Measurements from ENCODE around the gene RABL6. TPM values are rescaled to one million over a fixed set of nuclear protein-coding genes. Genes with fewer than 3 reads are reported as not detected.

Gene RABL6
- total and polyA plus RNA-seq, 2 of the 4 experiments (the other 2 are of a cell fraction), result 37.1 to 47.5 TPM

- Histone ChIP-seq H3K9me1 (ENCODE audit: insufficient read depth, low read length) (no peaks in the 10 kb centered on the region), H2AK9ac (replicated peaks; ENCODE audit: low read depth, low read length, poor library complexity) (no peak overlapping the region), H3K27ac (ENCODE audit: insufficient read depth, low read length) (no peak overlapping the region), H2AFZ (replicated peaks; ENCODE audit: low read length, poor library complexity) (peak overlapping the region; percentile 43), H3K56ac (ENCODE audit: extremely low read depth, insufficient read depth, low read length) (no peak overlapping the region), H3K18ac (ENCODE audit: low read depth, low read length) (no peak overlapping the region), H4K91ac (ENCODE audit: insufficient read depth, low read depth, low read length) (no peak overlapping the region), H2BK120ac (ENCODE audit: low read depth, low read length) (no peak overlapping the region), H4K20me1 (ENCODE audit: insufficient read depth, low read length) (peaks cover 5% of the 10 kb centered on the region; the same call in 1 of the 2 replicates), H4K8ac (ENCODE audit: low read depth in 2 of 2, low read length in 2 of 2) (no peak overlapping the region), H3K4me2 (ENCODE audit: low read depth, low read length) (no peak overlapping the region), H3K14ac (replicated peaks; ENCODE audit: low read depth, low read length) (no peak overlapping the region), H2BK15ac (ENCODE audit: low read depth, low read length) (no peak overlapping the region), H2BK20ac (ENCODE audit: low read depth, low read length) (no peak overlapping the region), H2BK5ac (ENCODE audit: low read depth, low read length, poor library complexity, severe bottlenecking) (no peak overlapping the region), H3K79me1 (ENCODE audit: low read depth in 1 of 2, low read length in 2 of 2) (peaks cover 0 to 17% of the 10 kb centered on the region in 2 experiments; a peak in 1 of 4 replicates), H3K36me3 (ENCODE audit: control insufficient read depth, insufficient read depth, low read length) (peaks cover 23% of the 10 kb centered on the region), H3K4me3 (ENCODE audit: insufficient read depth, low read depth, low read length) (no peak overlapping the region), H3K4ac (ENCODE audit: low read depth, low read length) (no peak overlapping the region), H3K9me3 (ENCODE audit: control insufficient read depth, insufficient read depth, low read length) (no peaks in the 10 kb centered on the region), H3K23ac (ENCODE audit: low read depth, low read length) (no peak overlapping the region), H4K5ac (ENCODE audit: low read depth, low read length) (no peak overlapping the region), H3K4me1 (ENCODE audit: control insufficient read depth, insufficient read depth, low read length) (peaks cover 8% of the 10 kb centered on the region), H2AK5ac (ENCODE audit: low read depth, low read length) (no peak overlapping the region), H3K27me3 (ENCODE audit: control insufficient read depth, insufficient read depth, low read length) (no peaks in the 10 kb centered on the region), H3K9ac (ENCODE audit: low read depth, low read length) (no peak overlapping the region)
- no TSS peak for BruUV-seq (replicated peaks)
- no peak for TF ChIP-seq RAD21 (IDR thresholded peaks at IDR 0.05; ENCODE audit: low read length)
- dilution Hi-C loops (cut with HindIII; ENCODE audit: low sequenced_read_pairs, unreplicated experiment) (no loop called here), intact Hi-C loops (cut with micrococcal nuclease) (no loop called here), in situ Hi-C loops (cut with MboI; ENCODE audit: low sequenced_read_pairs) (no loop called here)
- CTCF ChIA-PET, result no interaction called here
- ATAC-seq (ENCODE audit: low read depth), result no peak
- DNase-seq, result no peak
- POLR2A ChIA-PET (ENCODE audit: unreplicated experiment), result no interaction called here
- WGBS, 2 experiments (ENCODE audit: extremely low coverage in 2 of 2, insufficient read length in 1 of 2), result 83% methylated on average over 7 of the region's 29 CpGs; no CpG with 5 or more reads in 1 of the 2 experiments
Measured at GRCh38 chr9:136857581-136858412, 50.0 kb downstream of the RABL6 start.

Data from IMR-90 (cell line).